ENCODE measurements around the gene COL25A1. TPM values are rescaled to one million over a fixed set of nuclear protein-coding genes. Genes with fewer than 3 reads are reported as not detected.

Gene COL25A1
- total RNA-seq, 1 donor, result 0.10 TPM

DNA sequence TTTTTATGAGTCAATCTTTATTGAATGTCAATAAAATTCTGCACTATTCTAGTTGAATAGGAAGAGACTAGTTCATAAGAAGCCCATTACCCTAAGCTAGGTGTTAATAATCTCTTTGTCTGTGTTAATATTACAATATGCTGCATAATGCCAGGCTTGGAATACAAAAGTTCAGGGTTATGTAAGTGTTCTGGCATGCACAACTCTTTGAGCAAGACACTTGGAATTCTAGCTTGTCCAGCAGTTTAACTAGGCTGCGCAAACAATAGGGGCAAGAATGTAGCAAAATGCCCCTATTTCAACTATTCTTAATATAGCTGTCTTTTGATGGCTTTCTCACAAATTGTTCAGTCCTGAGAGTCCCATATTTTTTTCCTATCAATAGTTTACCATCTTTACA is 508.3 kb downstream of the COL25A1 start:
- Histone ChIP-seq H3K9me3 (ENCODE audit: low read depth, low read length) (no peaks in the 10 kb centered on the region), H3K4me3 (ENCODE audit: low read length) (no peak overlapping the region), H3K4me1 (ENCODE audit: insufficient read depth, low read length) (no peaks in the 10 kb centered on the region), H3K27me3 (ENCODE audit: insufficient read depth, low read length) (no peaks in the 10 kb centered on the region)

GRCh38 chr4:108793415-108793814 is 509.0 kb downstream of the COL25A1 start:
- Histone ChIP-seq H3K4me1 (ENCODE audit: insufficient read depth, low read length) (no peaks in the 10 kb centered on the region), H3K9me3 (ENCODE audit: low read depth, low read length) (no peaks in the 10 kb centered on the region), H3K4me3 (ENCODE audit: low read length) (no peak overlapping the region), H3K27me3 (ENCODE audit: insufficient read depth, low read length) (no peaks in the 10 kb centered on the region)

DNA sequence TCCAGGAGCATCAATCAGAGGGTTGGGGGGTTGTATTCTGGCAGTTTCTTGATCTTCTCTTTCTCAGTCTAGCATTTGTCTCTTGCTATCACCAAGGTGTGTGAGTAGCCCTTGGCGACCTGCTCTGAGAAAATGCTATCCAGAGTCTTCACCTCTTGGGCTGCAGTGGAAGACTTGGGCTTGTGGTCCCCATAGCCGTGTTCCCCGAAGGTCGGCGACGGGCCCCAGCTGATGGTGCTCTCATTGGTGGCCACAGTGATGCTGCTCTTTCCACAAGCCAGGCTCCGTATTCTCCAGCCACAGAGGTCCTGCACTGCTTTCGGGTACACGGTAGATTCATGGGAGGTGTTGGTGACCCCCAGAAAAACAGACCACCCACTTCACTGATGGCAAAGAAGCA is 513.7 kb downstream of the COL25A1 start:
- H3K4me1 ChIP-seq (ENCODE audit: insufficient read depth, low read length), result no peaks in the 10 kb centered on the region
- H3K27me3 ChIP-seq (ENCODE audit: insufficient read depth, low read length), result no peaks in the 10 kb centered on the region
- no peak overlapping the region for H3K4me3 ChIP-seq (ENCODE audit: low read length)
- H3K9me3 ChIP-seq (ENCODE audit: low read depth, low read length), result no peaks in the 10 kb centered on the region

DNA sequence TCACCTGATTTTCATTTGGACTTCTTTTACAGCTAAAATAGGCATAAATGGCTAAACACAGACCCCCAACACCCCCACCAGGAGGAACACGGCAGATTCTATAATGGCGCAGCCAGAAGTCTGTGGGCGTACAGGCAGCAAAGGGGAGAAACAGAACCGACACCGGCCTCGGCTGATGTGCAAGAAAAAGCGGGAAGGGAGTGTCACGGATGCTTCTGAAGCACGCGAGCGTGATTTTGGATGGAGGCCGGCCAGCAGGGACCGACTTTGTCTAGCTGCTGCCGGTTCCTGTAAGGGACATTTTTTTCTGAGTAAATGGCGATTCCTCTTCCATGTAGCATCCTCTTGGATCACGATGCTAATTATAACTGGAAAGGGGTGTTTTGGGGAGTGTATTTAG is 514.7 kb downstream of the COL25A1 start:
- Histone ChIP-seq H3K4me1 (ENCODE audit: insufficient read depth, low read length) (no peaks in the 10 kb centered on the region), H3K27me3 (ENCODE audit: insufficient read depth, low read length) (no peaks in the 10 kb centered on the region), H3K9me3 (ENCODE audit: low read depth, low read length) (no peaks in the 10 kb centered on the region), H3K4me3 (ENCODE audit: low read length) (no peak overlapping the region)

- no peaks in the 10 kb centered on the region for H3K4me1 ChIP-seq (ENCODE audit: insufficient read depth, low read length)
- no peaks in the 10 kb centered on the region for H3K9me3 ChIP-seq (ENCODE audit: low read depth, low read length)
- H3K4me3 ChIP-seq (ENCODE audit: low read length), result no peak overlapping the region
- H3K27me3 ChIP-seq (ENCODE audit: insufficient read depth, low read length), result no peaks in the 10 kb centered on the region
These were observed 515.4 kb downstream of the COL25A1 start for GRCh38 chr4:108787106-108787505.

DNA sequence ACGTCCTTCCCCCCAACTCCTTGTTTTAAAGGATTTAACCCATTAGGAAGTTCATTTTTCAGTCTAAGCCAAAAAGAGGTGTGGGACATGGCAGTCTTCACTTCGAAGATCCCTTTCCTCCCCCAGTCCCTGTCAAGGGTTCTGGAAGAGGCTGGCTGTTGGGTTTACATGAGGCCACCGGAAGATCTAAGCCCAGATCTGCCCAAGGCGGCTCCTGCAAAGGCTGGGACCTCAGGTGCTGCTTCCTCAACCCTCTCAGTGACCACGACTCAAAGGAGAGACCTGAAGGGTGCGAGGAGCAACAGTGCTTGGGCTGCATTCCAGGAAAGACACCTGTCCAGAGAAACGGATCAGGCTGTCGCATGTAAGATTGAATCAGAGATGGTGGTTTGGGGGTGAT is 516.1 kb downstream of the COL25A1 start:
- no peaks in the 10 kb centered on the region for H3K27me3 ChIP-seq (ENCODE audit: insufficient read depth, low read length)
- no peak overlapping the region for H3K4me3 ChIP-seq (ENCODE audit: low read length)
- no peaks in the 10 kb centered on the region for H3K4me1 ChIP-seq (ENCODE audit: insufficient read depth, low read length)
- no peaks in the 10 kb centered on the region for H3K9me3 ChIP-seq (ENCODE audit: low read depth, low read length)

DNA sequence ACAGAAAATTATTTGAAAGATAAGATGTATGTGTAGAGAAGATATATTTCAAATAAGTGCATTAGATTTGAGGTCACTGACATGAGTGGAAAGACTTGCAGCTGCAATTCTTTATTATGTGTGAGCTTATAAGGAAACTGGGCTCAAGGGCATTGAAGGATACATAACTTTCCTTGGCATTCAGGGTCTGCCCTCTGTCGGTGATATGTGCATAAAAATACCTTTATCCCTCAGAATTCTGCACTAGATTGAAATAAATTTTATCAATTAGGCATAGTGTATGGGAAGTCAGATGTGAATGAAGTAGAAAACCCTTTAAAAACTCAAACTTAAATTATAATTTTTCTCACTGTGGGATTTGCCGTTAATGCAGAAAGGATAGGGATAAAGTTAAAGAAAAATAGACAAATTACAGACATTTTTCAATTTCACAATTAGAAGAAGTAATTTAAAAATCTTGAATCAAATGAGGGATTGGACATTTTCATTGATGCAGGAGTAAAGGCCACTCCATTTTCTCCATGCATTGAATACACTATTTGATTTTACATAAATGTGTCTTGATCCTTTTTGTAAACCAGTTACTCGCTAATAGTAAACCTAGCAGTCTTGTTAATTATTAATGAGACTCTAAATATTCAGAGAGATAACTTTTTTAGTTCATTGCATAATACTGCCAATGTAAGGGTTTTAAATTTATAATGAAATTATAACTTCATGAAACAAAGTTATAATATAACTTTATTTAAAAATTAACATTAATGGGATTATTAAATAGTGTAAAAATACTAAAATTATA is 518.6 kb downstream of the COL25A1 start:
- H3K9me3 ChIP-seq (ENCODE audit: low read depth, low read length), result no peaks in the 10 kb centered on the region
- no peak overlapping the region for H3K4me3 ChIP-seq (ENCODE audit: low read length)
- H3K4me1 ChIP-seq (ENCODE audit: insufficient read depth, low read length), result no peaks in the 10 kb centered on the region
- no peaks in the 10 kb centered on the region for H3K27me3 ChIP-seq (ENCODE audit: insufficient read depth, low read length)

DNA sequence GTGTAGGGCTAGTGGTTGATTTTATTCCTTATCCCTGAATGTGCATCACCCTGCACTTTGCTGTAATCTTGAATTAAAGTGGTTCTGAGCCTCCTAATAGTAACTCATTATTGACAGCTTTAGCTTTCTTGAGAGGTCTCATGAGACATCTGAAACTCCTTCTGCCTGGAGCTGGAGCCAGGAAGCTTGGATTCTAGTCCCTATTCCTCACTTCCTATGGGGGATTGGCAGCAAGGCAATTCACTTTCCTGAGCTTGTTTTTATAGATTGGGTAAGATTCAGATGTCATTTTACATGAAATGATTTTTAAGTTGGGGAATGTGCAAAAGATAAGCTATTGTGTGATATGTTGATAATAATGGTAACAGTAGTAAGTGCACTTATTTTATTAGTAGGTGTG is 522.5 kb downstream of the COL25A1 start:
- no peaks in the 10 kb centered on the region for H3K9me3 ChIP-seq (ENCODE audit: low read depth, low read length)
- no peaks in the 10 kb centered on the region for H3K27me3 ChIP-seq (ENCODE audit: insufficient read depth, low read length)
- H3K4me3 ChIP-seq (ENCODE audit: low read length), result no peak overlapping the region
- no peaks in the 10 kb centered on the region for H3K4me1 ChIP-seq (ENCODE audit: insufficient read depth, low read length)

DNA sequence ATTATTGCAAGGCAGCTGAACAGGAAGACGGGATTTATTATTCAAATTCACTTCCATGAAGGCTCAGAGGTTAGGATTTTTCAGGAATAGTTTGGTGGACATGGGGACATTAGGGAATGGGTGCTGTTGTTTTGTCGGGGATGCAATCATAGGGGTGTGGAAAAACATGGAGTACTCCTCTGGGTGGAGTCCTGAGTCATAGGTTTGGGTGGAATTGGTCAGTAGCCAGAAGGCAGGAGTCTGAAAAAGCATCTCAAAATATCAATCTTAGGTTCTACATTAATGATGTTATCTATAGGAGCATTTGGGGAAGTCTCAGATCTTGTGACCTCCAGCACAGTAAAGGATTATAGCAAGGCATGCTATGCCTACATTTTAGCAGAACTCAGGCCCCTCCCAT is 525.1 kb downstream of the COL25A1 start:
- Histone ChIP-seq H3K4me1 (ENCODE audit: insufficient read depth, low read length) (no peaks in the 10 kb centered on the region), H3K27me3 (ENCODE audit: insufficient read depth, low read length) (no peaks in the 10 kb centered on the region), H3K9me3 (ENCODE audit: low read depth, low read length) (no peaks in the 10 kb centered on the region), H3K4me3 (ENCODE audit: low read length) (no peak overlapping the region)

DNA sequence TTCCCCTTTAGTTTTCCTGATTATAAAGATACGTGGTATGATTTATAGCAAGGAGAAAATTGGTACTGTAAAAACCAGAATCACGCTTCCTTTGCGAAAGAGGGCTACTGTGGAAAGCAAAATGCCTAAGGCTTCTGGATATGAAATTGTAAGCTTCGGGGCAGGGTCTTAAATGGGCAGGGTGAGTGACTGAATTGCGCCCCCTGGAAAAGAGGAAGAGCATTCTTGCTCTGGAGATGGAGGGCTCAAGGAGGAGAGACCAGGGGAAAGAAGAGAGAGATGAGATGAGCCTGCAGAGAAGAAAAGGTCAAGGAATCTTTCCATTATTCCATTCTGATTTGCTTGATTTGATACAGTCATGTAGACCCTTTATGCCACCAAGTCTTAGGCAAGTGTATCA is 526.5 kb downstream of the COL25A1 start:
- H3K4me1 ChIP-seq (ENCODE audit: insufficient read depth, low read length), result no peaks in the 10 kb centered on the region
- H3K9me3 ChIP-seq (ENCODE audit: low read depth, low read length), result no peaks in the 10 kb centered on the region
- no peak overlapping the region for H3K4me3 ChIP-seq (ENCODE audit: low read length)
- no peaks in the 10 kb centered on the region for H3K27me3 ChIP-seq (ENCODE audit: insufficient read depth, low read length)

- H3K4me1 ChIP-seq (ENCODE audit: insufficient read depth, low read length), result no peaks in the 10 kb centered on the region
- no peaks in the 10 kb centered on the region for H3K27me3 ChIP-seq (ENCODE audit: insufficient read depth, low read length)
- H3K4me3 ChIP-seq (ENCODE audit: low read length), result no peak overlapping the region
- H3K9me3 ChIP-seq (ENCODE audit: low read depth, low read length), result no peaks in the 10 kb centered on the region
These were observed 527.5 kb downstream of the COL25A1 start for GRCh38 chr4:108774809-108775530.

DNA sequence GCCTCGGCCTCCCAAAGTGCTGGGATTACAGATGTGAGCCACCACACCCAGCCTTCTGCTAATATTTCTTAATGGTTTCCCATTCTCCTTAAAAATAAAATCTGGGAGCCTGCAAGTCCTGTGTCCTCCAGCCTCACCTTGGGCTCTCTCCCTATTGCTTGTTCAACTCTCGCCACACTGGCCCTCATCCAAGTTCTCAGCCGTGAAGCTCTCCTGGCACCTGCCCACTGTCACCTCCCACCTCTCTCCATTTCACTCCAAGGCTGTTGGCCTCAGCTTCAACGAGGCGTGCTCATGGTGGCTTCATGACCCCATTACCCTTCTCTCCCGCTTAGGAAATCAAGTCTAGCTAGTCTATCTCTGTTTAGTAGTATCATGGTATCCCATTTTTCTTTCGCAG is 530.1 kb downstream of the COL25A1 start:
- Histone ChIP-seq H3K4me1 (ENCODE audit: insufficient read depth, low read length) (no peaks in the 10 kb centered on the region), H3K27me3 (ENCODE audit: insufficient read depth, low read length) (no peaks in the 10 kb centered on the region)

DNA sequence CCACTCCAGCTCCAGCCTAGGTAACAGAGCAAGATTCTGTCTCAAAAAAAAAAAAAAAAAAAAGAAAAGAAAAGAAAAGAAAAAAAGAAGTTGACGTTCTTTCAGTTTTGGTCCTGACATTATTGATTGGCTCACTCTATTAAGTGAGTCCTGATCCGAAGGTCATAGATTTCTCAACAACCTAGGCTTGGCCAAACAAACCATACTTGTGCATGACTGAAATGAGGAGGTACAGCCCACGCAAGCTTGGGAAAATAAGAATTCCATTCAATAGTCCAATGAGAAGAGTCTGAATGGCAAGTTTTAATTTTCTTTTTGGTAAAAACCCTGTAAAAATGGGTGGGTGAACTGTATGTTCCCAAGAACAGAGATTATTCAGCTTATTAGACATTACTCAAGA is 536.4 kb downstream of the COL25A1 start:
- no peak overlapping the region for H3K4me3 ChIP-seq (ENCODE audit: low read length)
- H3K4me1 ChIP-seq (ENCODE audit: insufficient read depth, low read length), result peaks cover 10% of the 10 kb centered on the region
- no peaks in the 10 kb centered on the region for H3K9me3 ChIP-seq (ENCODE audit: low read depth, low read length)
- H3K27me3 ChIP-seq (ENCODE audit: insufficient read depth, low read length), result peaks cover 41% of the 10 kb centered on the region

More for the DNA sequence above, 530.1 kb downstream of the COL25A1 start:
- no peaks in the 10 kb centered on the region for H3K9me3 ChIP-seq (ENCODE audit: low read depth, low read length)
- H3K4me3 ChIP-seq (ENCODE audit: low read length), result no peak overlapping the region

DNA sequence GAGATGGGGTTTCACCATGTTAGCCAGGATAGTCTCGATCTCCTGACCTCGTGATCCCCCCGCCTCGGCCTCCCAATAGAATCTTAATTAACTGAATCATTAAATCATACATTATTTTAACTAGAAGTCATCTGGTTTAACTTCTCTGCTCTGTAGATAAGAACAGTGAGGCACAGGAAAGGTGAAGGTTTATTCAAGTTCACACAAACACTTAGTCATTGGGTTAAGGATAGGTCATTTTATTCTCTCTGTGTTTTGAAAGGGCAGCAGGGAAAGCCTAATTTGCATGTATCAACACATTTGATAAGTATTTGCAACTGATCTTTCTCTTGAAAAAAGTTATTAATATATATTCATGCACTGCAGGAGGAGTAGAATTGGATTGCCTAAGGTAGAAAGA is 538.5 kb downstream of the COL25A1 start:
- H3K4me1 ChIP-seq (ENCODE audit: insufficient read depth, low read length), result peaks cover 10% of the 10 kb centered on the region
- peaks cover 48% of the 10 kb centered on the region for H3K27me3 ChIP-seq (ENCODE audit: insufficient read depth, low read length)
- no peaks in the 10 kb centered on the region for H3K9me3 ChIP-seq (ENCODE audit: low read depth, low read length)
- no peak overlapping the region for H3K4me3 ChIP-seq (ENCODE audit: low read length)

GRCh38 chr4:108763226-108763593 is 539.2 kb downstream of the COL25A1 start:
- H3K27me3 ChIP-seq (ENCODE audit: insufficient read depth, low read length), result peaks cover 48% of the 10 kb centered on the region
- H3K9me3 ChIP-seq (ENCODE audit: low read depth, low read length), result no peaks in the 10 kb centered on the region
- peaks cover 10% of the 10 kb centered on the region for H3K4me1 ChIP-seq (ENCODE audit: insufficient read depth, low read length)
- peak overlapping the region; percentile 18 for H3K4me3 ChIP-seq (ENCODE audit: low read length)
